A673 (cell line): ENCODE results near the gene MPP4. TPM values are rescaled to one million over a fixed set of nuclear protein-coding genes. Genes with fewer than 3 reads are reported as not detected.

Experiments
- BruUV-seq: library from RNA; stranded (reverse); fragments of 400-500 nt; replicated peaks from 2 replicates; lab custom pipeline; 2021; lab: Mats Ljungman, UMichigan
- CTCF ChIA-PET: fragments of 300-600 bp; sonication (Branson Sonifier 250); formaldehyde crosslinking; loops from one replicate; lab custom pipeline; 2022; ENCODE audit warnings: antibody characterized with exemption; lab: Charles Lee
- POLR2A ChIA-PET: fragments of 300-600 bp; sonication (Branson Sonifier 250); formaldehyde crosslinking; loops from one replicate; lab custom pipeline; 2022; ENCODE audit warnings: antibody characterized with exemption; ENCODE audit not compliant: low non-redundant PET; lab: Charles Lee
- DNase-seq: peaks from one replicate; pipeline ENCODE4 v3.0.0-alpha.2; 2015; ENCODE audit warnings: low spot score
- H3K27ac ChIP-seq: fragments of 200-600 bp; sonication (generic); 2 replicates; pipeline ENCODE4 v1.5.1; 2016; ENCODE audit warnings: mixed run types, low read depth, mild to moderate bottlenecking, mixed read lengths, antibody characterized with exemption, low read length; ENCODE audit not compliant: poor library complexity, severe bottlenecking
- H3K27me3 ChIP-seq: fragments of 200-600 bp; sonication (generic); replicated peaks from 2 replicates; pipeline ENCODE4 v1.6.1; 2017; ENCODE audit warnings: mixed run types, low read depth, mild to moderate bottlenecking, mixed read lengths, antibody characterized with exemption, low read length; ENCODE audit not compliant: insufficient read depth, poor library complexity
- H3K36me3 ChIP-seq: fragments of 200-600 bp; sonication (generic); 2 replicates; pipeline ENCODE4 v1.6.1; 2016; ENCODE audit warnings: mixed run types, mild to moderate bottlenecking, mixed read lengths, antibody characterized with exemption, low read length; ENCODE audit not compliant: insufficient read depth, poor library complexity, severe bottlenecking
- H3K4me1 ChIP-seq: fragments of 200-600 bp; sonication (generic); 2 replicates; pipeline ENCODE4 v1.6.1; 2017; ENCODE audit warnings: mixed run types, mild to moderate bottlenecking, mixed read lengths, antibody characterized with exemption, low read length; ENCODE audit not compliant: insufficient read depth, poor library complexity, severe bottlenecking
- H3K4me3 ChIP-seq: fragments of 200-600 bp; sonication (generic); 2 replicates; pipeline ENCODE4 v1.5.1; 2016; ENCODE audit warnings: low read depth, mixed run types, mild to moderate bottlenecking, mixed read lengths, low read length; ENCODE audit not compliant: poor library complexity, severe bottlenecking
- H3K9me3 ChIP-seq: fragments of 200-600 bp; sonication (generic); 2 replicates; pipeline ENCODE4 v1.6.1; 2016; ENCODE audit warnings: mixed run types, low read depth, mild to moderate bottlenecking, mixed read lengths, antibody characterized with exemption, low read length; ENCODE audit not compliant: poor library complexity, severe bottlenecking
- EZH2 ChIP-seq: fragments of 200-600 bp; sonication (generic); IDR thresholded peaks from 2 replicates; pipeline ENCODE4 v1.6.1; 2017; ENCODE audit warnings: borderline replicate concordance, low read depth, mild to moderate bottlenecking, mixed read lengths, antibody characterized with exemption, low read length; ENCODE audit not compliant: poor library complexity, severe bottlenecking
- intact Hi-C: fragments of 100-400 bp; cut with micrococcal nuclease; formaldehyde crosslinking; loops from one replicate; pipeline ENCODE4 v1.10.0; 2022; ENCODE audit not compliant: unreplicated experiment
- total RNA-seq: library from RNA; stranded (reverse); gene quantifications from 2 replicates; pipeline ENCODE4 v1.2.3, GENCODE V29; 2021
- TF ChIP-seq, protein P1 (sequence below): fragments of 300-800, 200-600 bp; sonication (generic); conservative IDR thresholded peaks from 2 replicates; pipeline ENCODE4 v1.5.1; 2017; ENCODE audit warnings: low read depth, mild to moderate bottlenecking, antibody characterized with exemption, low read length, moderate library complexity, mixed read lengths

MPP4 gene
- total RNA-seq, 1 experiment from 2014 or later: 1.6 TPM

DNA sequence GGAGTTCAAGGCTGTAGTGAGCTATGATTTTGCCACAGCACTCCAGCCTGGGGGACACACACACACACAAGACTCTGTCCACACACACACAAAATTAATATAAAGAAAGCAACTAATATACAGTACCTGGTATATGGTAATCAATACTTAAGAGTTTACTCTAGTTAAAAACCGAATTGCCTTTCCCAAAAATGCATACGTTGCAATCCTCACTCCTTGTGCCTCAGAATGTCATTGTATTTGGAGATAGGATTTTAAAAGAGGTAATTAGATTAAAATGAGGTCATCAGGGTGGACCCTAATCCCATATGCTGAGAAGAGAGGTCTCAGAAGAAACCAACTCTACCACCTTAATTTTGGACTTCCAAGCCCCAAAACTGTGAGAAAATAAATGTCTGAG lies 90.9 kb downstream of the MPP4 start:
- H3K27me3 ChIP-seq: no peaks in the 10 kb centered on the region
- TF ChIP-seq EZH2: no peak
- TF ChIP-seq, protein P1, sequence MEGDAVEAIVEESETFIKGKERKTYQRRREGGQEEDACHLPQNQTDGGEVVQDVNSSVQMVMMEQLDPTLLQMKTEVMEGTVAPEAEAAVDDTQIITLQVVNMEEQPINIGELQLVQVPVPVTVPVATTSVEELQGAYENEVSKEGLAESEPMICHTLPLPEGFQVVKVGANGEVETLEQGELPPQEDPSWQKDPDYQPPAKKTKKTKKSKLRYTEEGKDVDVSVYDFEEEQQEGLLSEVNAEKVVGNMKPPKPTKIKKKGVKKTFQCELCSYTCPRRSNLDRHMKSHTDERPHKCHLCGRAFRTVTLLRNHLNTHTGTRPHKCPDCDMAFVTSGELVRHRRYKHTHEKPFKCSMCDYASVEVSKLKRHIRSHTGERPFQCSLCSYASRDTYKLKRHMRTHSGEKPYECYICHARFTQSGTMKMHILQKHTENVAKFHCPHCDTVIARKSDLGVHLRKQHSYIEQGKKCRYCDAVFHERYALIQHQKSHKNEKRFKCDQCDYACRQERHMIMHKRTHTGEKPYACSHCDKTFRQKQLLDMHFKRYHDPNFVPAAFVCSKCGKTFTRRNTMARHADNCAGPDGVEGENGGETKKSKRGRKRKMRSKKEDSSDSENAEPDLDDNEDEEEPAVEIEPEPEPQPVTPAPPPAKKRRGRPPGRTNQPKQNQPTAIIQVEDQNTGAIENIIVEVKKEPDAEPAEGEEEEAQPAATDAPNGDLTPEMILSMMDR: no peak
- ChIA-PET CTCF (no interaction called here), POLR2A (no interaction called here)
- no peak overlapping the region for H3K4me3 ChIP-seq
- H3K36me3 ChIP-seq: no peaks in the 10 kb centered on the region
- no peak for DNase-seq
- H3K27ac ChIP-seq: no peak overlapping the region
- no TSS peak for BruUV-seq
- no peaks in the 10 kb centered on the region for H3K9me3 ChIP-seq
- no peaks in the 10 kb centered on the region for H3K4me1 ChIP-seq
- intact Hi-C loops: no loop called here

DNA sequence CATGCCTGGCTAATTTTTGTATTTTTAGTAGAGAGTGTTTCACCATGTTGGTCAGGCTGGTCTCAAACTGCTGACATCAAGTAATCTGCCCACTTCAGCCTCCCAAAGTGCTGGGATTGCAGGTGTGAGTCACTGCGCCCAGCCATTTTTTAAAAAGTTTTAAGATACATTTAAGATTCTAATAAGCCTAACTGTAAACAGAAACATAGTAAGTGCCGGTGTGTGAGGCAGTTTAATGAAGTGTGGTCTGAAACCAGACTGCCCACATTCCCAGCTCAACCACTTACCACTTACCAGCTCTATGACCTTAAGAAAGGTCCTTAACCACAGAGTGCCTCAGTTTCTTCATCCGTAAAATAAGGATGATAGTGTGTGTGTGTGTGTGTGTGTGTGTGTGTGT lies 97.5 kb downstream of the MPP4 start:
- Histone ChIP-seq H3K4me1 (no peaks in the 10 kb centered on the region), H3K27me3 (no peaks in the 10 kb centered on the region), H3K36me3 (no peaks in the 10 kb centered on the region), H3K27ac (no peak overlapping the region), H3K9me3 (no peaks in the 10 kb centered on the region), H3K4me3 (no peak overlapping the region)
- POLR2A ChIA-PET: no interaction called here
- TF ChIP-seq, protein P1: no peak
- TF ChIP-seq EZH2: no peak
- BruUV-seq: no TSS peak
- CTCF ChIA-PET: no interaction called here
- no peak for DNase-seq
- intact Hi-C loops: no loop called here

DNA sequence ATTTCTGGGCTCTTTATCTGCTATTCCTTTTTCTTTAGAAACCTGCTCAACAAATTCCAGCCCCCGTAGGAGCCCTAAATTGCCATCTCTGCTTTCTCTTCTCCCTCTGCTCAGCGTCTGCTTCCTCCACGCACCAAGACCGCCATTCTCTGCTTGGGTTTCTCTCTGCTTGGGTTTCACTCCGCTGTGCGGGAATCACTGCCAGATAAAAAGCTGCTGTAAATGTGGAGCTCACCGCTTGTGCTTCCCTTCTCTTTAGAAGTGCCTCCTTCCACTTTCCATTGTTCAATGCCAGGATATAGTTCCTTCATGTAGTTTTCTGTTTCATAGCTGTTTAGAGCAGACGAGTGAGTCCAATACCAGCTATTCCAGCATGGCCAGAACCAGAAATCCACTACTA lies 101.0 kb downstream of the MPP4 start:
- H3K27ac ChIP-seq: no peak overlapping the region
- ChIA-PET POLR2A (no interaction called here), CTCF (no interaction called here)
- H3K4me3 ChIP-seq: no peak overlapping the region
- no peaks in the 10 kb centered on the region for H3K9me3 ChIP-seq
- H3K4me1 ChIP-seq: no peaks in the 10 kb centered on the region
- intact Hi-C loops: no loop called here
- TF ChIP-seq, protein P1: no peak
- TF ChIP-seq EZH2: no peak
- H3K27me3 ChIP-seq: no peaks in the 10 kb centered on the region
- no peaks in the 10 kb centered on the region for H3K36me3 ChIP-seq
- no peak for DNase-seq
- BruUV-seq: no TSS peak

Other genes starting within 250 kb of the MPP4 start
- 30.1 and 31.7 TPM in 2 replicates for gene TRAK2, start 247.2 kb downstream of the MPP4 start, total RNA-seq
- 24.3 and 29.3 TPM in 2 replicates for gene STRADB, start 246.9 kb downstream of the MPP4 start, total RNA-seq
- 66.8 and 70.4 TPM in 2 replicates for gene TMEM237, start 55.1 kb downstream of the MPP4 start, total RNA-seq
- 40.8 and 56.1 TPM in 2 replicates for gene ALS2, start 82.3 kb upstream of the MPP4 start, total RNA-seq
- 0.11 and 0.31 TPM in 2 replicates for gene CDK15, start 107.9 kb upstream of the MPP4 start, total RNA-seq